ENCODE results near the gene CLPSL2.

- TF ChIP-seq ZNF384 (IDR thresholded peaks at IDR 0.05) (no peak), ELF4 (IDR thresholded peaks at IDR 0.05) (no peak), FOXM1 (IDR thresholded peaks at IDR 0.05; ENCODE audit: borderline replicate concordance) (no peak), SUZ12 (IDR thresholded peaks at IDR 0.05) (no peak), CTBP1 (IDR thresholded peaks at IDR 0.05; ENCODE audit: borderline replicate concordance) (no peak)
Observed at GRCh38 chr6:35784200-35784599, 7.8 kb downstream of the CLPSL2 start.

Data from HEK293T (cell line).